ENCODE measurements around the gene OR2B2.
A peak's percentile ranks its signal among the peaks of the same experiment; 100 is the strongest.

The OR2B2 gene

GRCh38 chr6:27893836-27894807, 18.1 kb downstream of the OR2B2 start:
- peak; percentile 65 to 71 for DNase-seq (ENCODE audit: low read depth in 2 of 2)

- peak; percentile 83 to 87 for DNase-seq (ENCODE audit: low read depth in 2 of 2)
Measured at GRCh38 chr6:27893059-27893835, 18.9 kb downstream of the OR2B2 start.

- no peak for DNase-seq (ENCODE audit: low read depth in 2 of 2)
Measured at GRCh38 chr6:27892649-27893058, 19.5 kb downstream of the OR2B2 start.

- no peak for DNase-seq (ENCODE audit: low read depth in 2 of 2)
Measured at GRCh38 chr6:27891320-27891875, 20.8 kb downstream of the OR2B2 start.

GRCh38 chr6:27890445-27891319, 21.5 kb downstream of the OR2B2 start:
- DNase-seq (ENCODE audit: low read depth in 2 of 2) = peak; percentile 74 to 75

GRCh38 chr6:27889628-27890444, 22.4 kb downstream of the OR2B2 start:
- no peak for DNase-seq (ENCODE audit: low read depth in 2 of 2)

GRCh38 chr6:27889275-27889627, 22.9 kb downstream of the OR2B2 start:
- no peak for DNase-seq (ENCODE audit: low read depth in 2 of 2)

- DNase-seq (ENCODE audit: low read depth in 2 of 2) = no peak
Measured at GRCh38 chr6:27888566-27888965, 23.6 kb downstream of the OR2B2 start.

- DNase-seq (ENCODE audit: low read depth in 2 of 2) = no peak
Measured at GRCh38 chr6:27886073-27886472, 26.1 kb downstream of the OR2B2 start.

GRCh38 chr6:27883136-27883535, 29.1 kb downstream of the OR2B2 start:
- DNase-seq (ENCODE audit: low read depth in 2 of 2) = no peak

GRCh38 chr6:27882624-27883023, 29.6 kb downstream of the OR2B2 start:
- DNase-seq (ENCODE audit: low read depth in 2 of 2) = no peak

GRCh38 chr6:27879837-27880236, 32.4 kb downstream of the OR2B2 start:
- no peak for DNase-seq (ENCODE audit: low read depth in 2 of 2)

GRCh38 chr6:27874016-27874415, 38.2 kb downstream of the OR2B2 start:
- no peak for DNase-seq (ENCODE audit: low read depth in 2 of 2)

- DNase-seq (ENCODE audit: low read depth in 2 of 2) = peak; percentile 66 to 75
Measured at GRCh38 chr6:27873021-27873940, 38.9 kb downstream of the OR2B2 start.

GRCh38 chr6:27872642-27873020, 39.6 kb downstream of the OR2B2 start:
- DNase-seq (ENCODE audit: low read depth in 2 of 2) = no peak

- DNase-seq (ENCODE audit: low read depth in 2 of 2) = peak; percentile 70
Measured at GRCh38 chr6:27871924-27872638, 40.1 kb downstream of the OR2B2 start.

- DNase-seq (ENCODE audit: low read depth in 2 of 2) = no peak
Measured at GRCh38 chr6:27870291-27870870, 41.8 kb downstream of the OR2B2 start.

GRCh38 chr6:27868311-27868710, 43.9 kb downstream of the OR2B2 start:
- no peak for DNase-seq (ENCODE audit: low read depth in 2 of 2)

GRCh38 chr6:27867945-27868300, 44.3 kb downstream of the OR2B2 start:
- no peak for DNase-seq (ENCODE audit: low read depth in 2 of 2)
